Prostate gland (tissue), 2 donors: Measurements from ENCODE around the gene AIPL1.

Source experiments
- CTCF ChIP-seq, 4 experiments: fragments of 200-600 bp in 2 of 4; fragments of 450-650 bp in 2 of 4; sonication (generic) in 2 of 4; IDR thresholded peaks; 1 replicate in 3 of 4; 2 replicates in 1 of 4; pipeline ENCODE4 v1.5.1; 2016 to 2019; ENCODE audit warnings: antibody characterized with exemption in 4 of 4, mild to moderate bottlenecking in 2 of 4, moderate library complexity in 2 of 4
- POLR2A ChIP-seq: fragments of 450-650 bp; IDR thresholded peaks from one replicate; pipeline ENCODE4 v1.6.1; 2016; ENCODE audit warnings: antibody characterized with exemption, mild to moderate bottlenecking
- POLR2AphosphoS5 ChIP-seq: sonication (generic); formaldehyde crosslinking; IDR thresholded peaks from one replicate; pipeline ENCODE4 v1.6.1; 2017; ENCODE audit warnings: antibody characterized with exemption

GRCh38 chr17:6462692-6463091 lies 27.8 kb upstream of the AIPL1 start:
- TF ChIP-seq CTCF (IDR thresholded peaks at IDR 0.05) (no peak), POLR2A (no peak), POLR2AphosphoS5 (no peak)
